Pancreas (tissue), 10 donors: ENCODE measurements around the gene TMEM81. TPM values are rescaled to one million over a fixed set of nuclear protein-coding genes. Genes with fewer than 3 reads are reported as not detected.

Experiments
- ATAC-seq, 4 donors: fragments of 200-7000 bp; cut with Tn5 transposase; one replicate each; pipeline versions ENCODE4 v1.8.0 to v1.9.1; 2020; ENCODE audit warnings: mild to moderate bottlenecking in 4 of 4, moderate library complexity in 4 of 4
- DNase-seq, 6 donors: peaks; one replicate each; pipeline ENCODE4 v3.0.0-alpha.2; 2020
- FAIRE-seq: peaks from 2 replicates; lab custom pipeline; 2012; peaks lifted over from hg19 to GRCh38; lab: Jason Lieb, UNC
- H3K27ac ChIP-seq, 4 donors: fragments of 200-600 bp; sonication (generic); 1 replicate in 3 of 4; 2 replicates in 1 of 4; pipeline versions ENCODE4 v1.5.0 to v1.8.0; 2020
- H3K27me3 ChIP-seq, 4 donors: fragments of 200-600 bp; one replicate each; pipeline ENCODE4 v1.8.0; 2021
- H3K36me3 ChIP-seq, 3 donors: fragments of 200-600 bp; sonication (generic) in 1 of 3; one replicate each; pipeline versions ENCODE4 v1.5.0 to v1.8.0; 2020 to 2021
- H3K4me1 ChIP-seq, 3 donors: fragments of 200-600 bp; one replicate each; pipeline ENCODE4 v1.8.0; 2021
- H3K4me3 ChIP-seq, 4 donors: fragments of 200-600 bp; sonication (generic) in 2 of 4; one replicate each; pipeline versions ENCODE4 v1.5.0 to v1.8.0; 2020 to 2021
- H3K9me3 ChIP-seq, 4 donors: fragments of 200-600 bp; one replicate each; pipeline ENCODE4 v1.8.0; 2021
- CTCF ChIP-seq, 4 donors: fragments of 200-600 bp; sonication (generic) in 3 of 4; IDR thresholded peaks; one replicate each; pipeline versions ENCODE4 v1.5.0 to v1.8.0; 2021; ENCODE audit warnings: antibody characterized with exemption in 4 of 4
- WGBS, 2 donors: extraction: QIAGEN DNeasy Blood & Tissue Kit; methylation state at CpG; one replicate each; pipeline ENCODE4 v1.1.7; 2013; 5-methylcytosine and 5-hydroxymethylcytosine counted together
- intact Hi-C, 3 donors: fragments of 100-400 bp; cut with DNase I; formaldehyde crosslinking; loops; one replicate each; pipeline versions ENCODE4 v1.11.1 to v1.14.2; 2022
- polyA plus RNA-seq, 2 donors: library from polyadenylated mRNA; stranded (reverse); fragments of 200-250 nt; gene quantifications; one replicate each; pipeline ENCODE4 v1.2.3, GENCODE V29; 2013
- total RNA-seq, 6 donors: library from RNA; stranded (reverse); fragmentation: NEBNext Ultra II Directional in 4 of 6; extraction: Animal tissue kit (Norgen Biotek cat#: 25700) in 4 of 6; gene quantifications; one replicate each; pipeline versions ENCODE4 v1.2.1 to v1.2.4, GENCODE V29; 2021 to 2023
- donor health status: healthy with polysubstance abuse.
- donor health status: DM: no; HTN: no; CAD: no; lungs with moderate emphysema.
- donor health status: DM: no; HTN: no; CAD: no.
- donor health status: control.
- donor health status: control.
- donor health status: Bipolar disorder and iron deficiency.
- donor health status: DM: yes; HTN: yes; CAD: no.
- donor health status: DM: no; HTN: no; CAD: no.
- donor health status: DM: no; HTN: no; CAD: no.
- donor health status: DM: yes; HTN: yes; CAD: no.

TMEM81 gene
- total and polyA plus RNA-seq, 8 donors, result 0.67 to 2.5 (median 1.2) TPM

GRCh38 chr1:205062895-205063294 is 21.4 kb downstream of the TMEM81 start:
- Histone ChIP-seq H3K27ac (no peak overlapping the region), H3K4me1 (no peaks in the 10 kb centered on the region), H3K4me3 (no peak overlapping the region), H3K36me3 (no peaks in the 10 kb centered on the region), H3K27me3 (no peaks in the 10 kb centered on the region), H3K9me3 (no peaks in the 10 kb centered on the region)
- WGBS, 2 donors, result 79 to 82% methylated on average over 3 of the region's 3 CpGs
- no peak for ATAC-seq
- DNase-seq, result peak in 1 of 6 donors; percentile 2
- no peak for FAIRE-seq
- TF ChIP-seq CTCF (IDR thresholded peaks at IDR 0.05), result no peak
- intact Hi-C loops, result loop anchor here in 1 of 3 donors (5.0 kb wide), 1 partner anchor 71 kb away; no protein-coding TSS in a partner anchor

GRCh38 chr1:205062319-205062718 is 21.9 kb downstream of the TMEM81 start:
- no peak for TF ChIP-seq CTCF (IDR thresholded peaks at IDR 0.05)
- intact Hi-C loops, result loop anchor here in 1 of 3 donors (5.0 kb wide), 1 partner anchor 70 kb away; no protein-coding TSS in a partner anchor
- DNase-seq, result peak in 1 of 6 donors; percentile 37
- no peaks in the 10 kb centered on the region for H3K27me3 ChIP-seq
- no peak for FAIRE-seq
- no peak overlapping the region for H3K27ac ChIP-seq
- H3K4me1 ChIP-seq, result no peaks in the 10 kb centered on the region
- WGBS, 2 donors, result 78 to 86% methylated on average over 8 of the region's 8 CpGs
- no peak overlapping the region for H3K4me3 ChIP-seq
- no peak for ATAC-seq
- H3K9me3 ChIP-seq, result no peaks in the 10 kb centered on the region
- H3K36me3 ChIP-seq, result no peaks in the 10 kb centered on the region

GRCh38 chr1:205061665-205062069 is 22.6 kb downstream of the TMEM81 start:
- ATAC-seq, result peak; percentile 75 to 95 (median 90)
- Histone ChIP-seq H3K9me3 (no peaks in the 10 kb centered on the region), H3K27ac (no peak overlapping the region), H3K36me3 (no peaks in the 10 kb centered on the region), H3K4me3 (no peak overlapping the region), H3K4me1 (no peaks in the 10 kb centered on the region), H3K27me3 (no peaks in the 10 kb centered on the region)
- no peak for FAIRE-seq
- peak; percentile 56 to 87 (median 80) for DNase-seq
- 32 to 34% methylated on average over 12 to 13 of the region's 13 CpGs for WGBS, 2 donors
- intact Hi-C loops, result loop anchor here in 1 of 3 donors (5.0 kb wide), 1 partner anchor 69 kb away; no protein-coding TSS in a partner anchor
- peak; percentile 64 to 79 (median 74) for TF ChIP-seq CTCF (IDR thresholded peaks at IDR 0.05)

- no peak for TF ChIP-seq CTCF (IDR thresholded peaks at IDR 0.05)
- intact Hi-C loops, result loop anchor here in 1 of 3 donors (5.0 kb wide), 1 partner anchor 69 kb away; no protein-coding TSS in a partner anchor
- DNase-seq (peak in 1 of 6 donors; percentile 44), ATAC-seq (no peak), FAIRE-seq (no peak)
- no peaks in the 10 kb centered on the region for H3K9me3 ChIP-seq
- 64 to 73% methylated on average over 14 of the region's 14 CpGs for WGBS, 2 donors
- H3K36me3 ChIP-seq, result no peaks in the 10 kb centered on the region
- no peaks in the 10 kb centered on the region for H3K27me3 ChIP-seq
- H3K4me1 ChIP-seq, result no peaks in the 10 kb centered on the region
- no peak overlapping the region for H3K4me3 ChIP-seq
- H3K27ac ChIP-seq, result no peak overlapping the region
These were observed 23.0 kb downstream of the TMEM81 start for GRCh38 chr1:205061227-205061626.

GRCh38 chr1:205060746-205061145 is 23.5 kb downstream of the TMEM81 start:
- no peak for FAIRE-seq
- Histone ChIP-seq H3K9me3 (no peaks in the 10 kb centered on the region), H3K27ac (no peak overlapping the region), H3K36me3 (no peaks in the 10 kb centered on the region), H3K4me1 (no peaks in the 10 kb centered on the region), H3K27me3 (no peaks in the 10 kb centered on the region), H3K4me3 (no peak overlapping the region)
- intact Hi-C loops, result loop anchor here in 1 of 3 donors (5.0 kb wide), 1 partner anchor 68 kb away; no protein-coding TSS in a partner anchor
- 80 to 85% methylated on average over 10 of the region's 10 CpGs for WGBS, 2 donors
- ATAC-seq, result no peak
- no peak for TF ChIP-seq CTCF (IDR thresholded peaks at IDR 0.05)
- no peak for DNase-seq
